PC-9 (cell line): ENCODE data around the gene FNIP1. TPM values are rescaled to one million over a fixed set of nuclear protein-coding genes. Genes with fewer than 3 reads are reported as not detected.

Experiments used
- BruUV-seq: library from RNA; stranded (reverse); fragments of 400-500 nt; replicated peaks from 2 replicates; lab custom pipeline; 2021; lab: Mats Ljungman, UMichigan
- CTCF ChIA-PET: fragments of 300-600 bp; sonication (Branson Sonifier 250); formaldehyde crosslinking; loops from one replicate; lab custom pipeline; 2022; ENCODE audit warnings: antibody characterized with exemption; lab: Charles Lee
- POLR2A ChIA-PET: fragments of 300-600 bp; sonication (Branson Sonifier 250); formaldehyde crosslinking; loops from one replicate; lab custom pipeline; 2022; ENCODE audit warnings: antibody characterized with exemption; ENCODE audit not compliant: unreplicated experiment; lab: Charles Lee
- DNase-seq, 2 experiments: peaks; one replicate each; pipeline versions ENCODE4 v3.0.0 to v3.0.0-alpha.2; 2015 to 2022; ENCODE audit warnings: mixed read lengths in 1 of 2
- H2AFZ ChIP-seq: fragments of 200-600 bp; sonication (generic); 2 replicates; pipeline ENCODE4 v1.8.1; 2017; ENCODE audit warnings: antibody characterized with exemption
- H3F3A ChIP-seq: fragments of 200-600 bp; sonication (generic); 2 replicates; pipeline ENCODE4 v1.8.1; 2017; ENCODE audit warnings: antibody characterized with exemption, mild to moderate bottlenecking, low read depth; ENCODE audit not compliant: insufficient read depth
- H3K27ac ChIP-seq: fragments of 200-600 bp; sonication (generic); 2 replicates; pipeline ENCODE4 v1.6.1; 2016; ENCODE audit warnings: mixed run types
- H3K27me3 ChIP-seq: fragments of 200-600 bp; sonication (generic); 2 replicates; pipeline ENCODE4 v1.6.1; 2016; ENCODE audit warnings: low read depth, mixed run types; ENCODE audit not compliant: insufficient read depth
- H3K36me3 ChIP-seq: fragments of 200-600 bp; sonication (generic); 2 replicates; pipeline ENCODE4 v1.6.1; 2016; ENCODE audit warnings: low read depth, mixed run types
- H3K4me1 ChIP-seq: fragments of 200-600 bp; sonication (generic); replicated peaks from 2 replicates; pipeline ENCODE4 v1.6.1; 2016; ENCODE audit warnings: mixed run types; ENCODE audit not compliant: insufficient read depth
- H3K4me2 ChIP-seq: fragments of 200-600 bp; sonication (generic); 2 replicates; pipeline ENCODE4 v1.6.1; 2017; ENCODE audit warnings: mixed run types
- H3K4me3 ChIP-seq: fragments of 200-600 bp; sonication (generic); 2 replicates; pipeline ENCODE4 v1.6.1; 2016; ENCODE audit warnings: mixed run types
- H3K79me2 ChIP-seq: fragments of 200-600 bp; sonication (generic); 2 replicates; pipeline ENCODE4 v1.6.1; 2017; ENCODE audit warnings: low read depth, mixed run types
- H3K9me2 ChIP-seq: fragments of 200-600 bp; sonication (generic); 2 replicates; pipeline ENCODE4 v1.8.1; 2017; ENCODE audit warnings: mild to moderate bottlenecking; ENCODE audit not compliant: insufficient read depth
- H3K9me3 ChIP-seq: fragments of 200-600 bp; sonication (generic); 2 replicates; pipeline ENCODE4 v1.8.1; 2016; ENCODE audit warnings: low read depth; ENCODE audit not compliant: insufficient read depth
- H4K20me1 ChIP-seq: fragments of 200-600 bp; sonication (generic); 2 replicates; pipeline ENCODE4 v1.8.1; 2017; ENCODE audit not compliant: insufficient read depth
- EZH2 ChIP-seq: fragments of 200-600 bp; sonication (generic); IDR thresholded peaks from 2 replicates; pipeline ENCODE4 v1.8.0; 2017; ENCODE audit warnings: antibody characterized with exemption, low read depth
- intact Hi-C: fragments of 100-400 bp; cut with micrococcal nuclease; formaldehyde crosslinking; loops from one replicate; pipeline ENCODE4 v1.10.0; 2022; ENCODE audit not compliant: unreplicated experiment
- total RNA-seq: library from RNA; stranded (reverse); gene quantifications from 2 replicates; pipeline ENCODE4 v1.2.3, GENCODE V29; 2021
- TF ChIP-seq, protein P1 (sequence below): fragments of 200-600 bp; sonication (generic); conservative IDR thresholded peaks from 2 replicates; pipeline ENCODE4 v1.6.1; 2017; ENCODE audit warnings: mixed run types, antibody characterized with exemption, mild to moderate bottlenecking, moderate library complexity

FNIP1 gene
- total RNA-seq, 1 experiment from 2014 or later = 23.5 TPM

- Histone ChIP-seq H3K27ac (no peak overlapping the region), H3K27me3 (no peaks in the 10 kb centered on the region), H3K9me2 (no peaks in the 10 kb centered on the region), H3K4me1 (no peaks in the 10 kb centered on the region), H3K79me2 (peaks cover 66% of the 10 kb centered on the region), H2AFZ (no peak overlapping the region), H3K9me3 (no peaks in the 10 kb centered on the region), H4K20me1 (peaks cover 22% of the 10 kb centered on the region), H3K36me3 (no peaks in the 10 kb centered on the region), H3F3A (no peaks in the 10 kb centered on the region), H3K4me2 (no peak overlapping the region), H3K4me3 (no peak overlapping the region)
- ChIA-PET POLR2A (no interaction called here), CTCF (no interaction called here)
- intact Hi-C loops = no loop called here
- DNase-seq = no peak
- no TSS peak for BruUV-seq
- no peak for TF ChIP-seq EZH2
Observed at GRCh38 chr5:131751506-131751905, 45.3 kb downstream of the FNIP1 start.

GRCh38 chr5:131749723-131750470, 46.9 kb downstream of the FNIP1 start:
- Histone ChIP-seq H3K27me3 (no peaks in the 10 kb centered on the region), H3K4me3 (no peak overlapping the region), H3K79me2 (peaks cover 59% of the 10 kb centered on the region), H3K27ac (no peak overlapping the region), H4K20me1 (peaks cover 19% of the 10 kb centered on the region), H3K4me2 (no peak overlapping the region), H3K4me1 (no peaks in the 10 kb centered on the region), H3F3A (no peaks in the 10 kb centered on the region), H2AFZ (no peak overlapping the region), H3K9me2 (no peaks in the 10 kb centered on the region), H3K9me3 (no peaks in the 10 kb centered on the region), H3K36me3 (no peaks in the 10 kb centered on the region)
- CTCF ChIA-PET = no interaction called here
- DNase-seq = no peak
- POLR2A ChIA-PET = interaction anchor here (0.7 kb wide), 1 partner anchor 12 kb away, joined by 3 read pairs; no protein-coding TSS in a partner anchor
- BruUV-seq = no TSS peak
- TF ChIP-seq EZH2 = no peak
- TF ChIP-seq, protein P1, sequence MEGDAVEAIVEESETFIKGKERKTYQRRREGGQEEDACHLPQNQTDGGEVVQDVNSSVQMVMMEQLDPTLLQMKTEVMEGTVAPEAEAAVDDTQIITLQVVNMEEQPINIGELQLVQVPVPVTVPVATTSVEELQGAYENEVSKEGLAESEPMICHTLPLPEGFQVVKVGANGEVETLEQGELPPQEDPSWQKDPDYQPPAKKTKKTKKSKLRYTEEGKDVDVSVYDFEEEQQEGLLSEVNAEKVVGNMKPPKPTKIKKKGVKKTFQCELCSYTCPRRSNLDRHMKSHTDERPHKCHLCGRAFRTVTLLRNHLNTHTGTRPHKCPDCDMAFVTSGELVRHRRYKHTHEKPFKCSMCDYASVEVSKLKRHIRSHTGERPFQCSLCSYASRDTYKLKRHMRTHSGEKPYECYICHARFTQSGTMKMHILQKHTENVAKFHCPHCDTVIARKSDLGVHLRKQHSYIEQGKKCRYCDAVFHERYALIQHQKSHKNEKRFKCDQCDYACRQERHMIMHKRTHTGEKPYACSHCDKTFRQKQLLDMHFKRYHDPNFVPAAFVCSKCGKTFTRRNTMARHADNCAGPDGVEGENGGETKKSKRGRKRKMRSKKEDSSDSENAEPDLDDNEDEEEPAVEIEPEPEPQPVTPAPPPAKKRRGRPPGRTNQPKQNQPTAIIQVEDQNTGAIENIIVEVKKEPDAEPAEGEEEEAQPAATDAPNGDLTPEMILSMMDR = no peak
- intact Hi-C loops = no loop called here

DNA sequence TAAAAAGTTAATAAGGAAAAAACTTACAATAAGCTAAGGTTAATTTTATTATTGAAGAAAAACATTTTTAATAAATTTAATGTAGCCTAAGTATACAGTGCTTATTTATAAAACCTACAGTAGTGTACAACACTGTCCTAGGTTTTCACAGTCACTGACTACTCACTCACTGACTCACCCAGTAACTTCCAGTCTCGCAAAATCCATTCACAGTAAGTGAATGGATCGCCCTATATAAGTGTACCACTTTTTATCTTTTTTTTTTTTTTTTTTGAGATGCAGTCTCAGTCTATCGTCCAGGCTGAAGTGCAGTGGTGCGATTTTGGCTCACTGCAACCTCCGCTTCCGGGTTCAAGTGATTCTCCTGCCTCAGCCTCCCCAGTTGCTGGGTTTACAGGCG, 47.7 kb downstream of the FNIP1 start:
- H3K36me3 ChIP-seq = 0 out of 2 replicates have a peak, but pooled peaks cover 3% of the 10 kb centered on the region
- peaks cover 52% of the 10 kb centered on the region for H3K79me2 ChIP-seq
- no peaks in the 10 kb centered on the region for H3K9me2 ChIP-seq
- intact Hi-C loops = no loop called here
- ChIA-PET CTCF (no interaction called here), POLR2A (no interaction called here)
- H2AFZ ChIP-seq = no peak overlapping the region
- H3K4me1 ChIP-seq = no peaks in the 10 kb centered on the region
- H3K4me3 ChIP-seq = no peak overlapping the region
- H4K20me1 ChIP-seq = peaks cover 22% of the 10 kb centered on the region
- H3K4me2 ChIP-seq = no peak overlapping the region
- no peak overlapping the region for H3K27ac ChIP-seq
- no TSS peak for BruUV-seq
- TF ChIP-seq, protein P1 = no peak
- no peak for TF ChIP-seq EZH2
- H3K9me3 ChIP-seq = no peaks in the 10 kb centered on the region
- DNase-seq = no peak
- H3K27me3 ChIP-seq = no peaks in the 10 kb centered on the region
- H3F3A ChIP-seq = 0 out of 2 replicates have a peak, but pooled peaks cover 3% of the 10 kb centered on the region
